Suprapubic skin (tissue), 4 donors: ENCODE measurements around the gene CLSTN2.

ENCODE experiments used
- EP300 ChIP-seq: sonication (generic); formaldehyde crosslinking; IDR thresholded peaks from one replicate; pipeline ENCODE4 v1.6.1; 2017; ENCODE audit warnings: antibody characterized with exemption
- POLR2AphosphoS5 ChIP-seq, 3 donors: sonication (generic); formaldehyde crosslinking; IDR thresholded peaks; one replicate each; pipeline ENCODE4 v1.6.1; 2017; ENCODE audit warnings: antibody characterized with exemption in 3 of 3

DNA sequence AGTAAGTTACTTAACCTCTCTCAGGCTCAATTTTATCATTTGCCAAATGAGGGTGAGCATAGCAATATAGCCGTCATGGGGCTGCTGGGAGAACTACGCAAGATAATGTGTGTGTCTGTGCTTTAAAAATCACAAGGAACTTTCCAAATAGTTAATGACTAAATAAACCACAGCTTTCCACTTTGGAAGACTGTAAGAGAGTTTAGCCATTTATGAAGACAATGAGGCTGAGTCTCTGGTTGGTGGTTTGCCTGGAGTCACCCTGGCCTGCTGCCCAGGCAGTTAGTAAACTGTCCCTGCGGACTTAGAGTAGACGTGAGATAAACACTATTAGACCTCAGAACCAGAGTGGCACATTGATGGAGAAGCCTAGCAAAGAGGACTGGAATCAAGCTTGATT lies 357.7 kb downstream of the CLSTN2 start:
- TF ChIP-seq POLR2AphosphoS5 (IDR thresholded peaks at IDR 0.05) (no peak), EP300 (no peak)
